B cell (primary cell): Measurements from ENCODE around the gene PDE3B.

Experiments used
- CTCF ChIP-seq: fragments of 200-600 bp; IDR thresholded peaks from one replicate; pipeline ENCODE4 v1.8.0; 2022; ENCODE audit warnings: antibody characterized with exemption, mild to moderate bottlenecking
- EZH2 ChIP-seq: IDR thresholded peaks from 2 replicates; pipeline ENCODE4 v1.6.1; 2012; ENCODE audit warnings: borderline replicate concordance, low read depth, mild to moderate bottlenecking, moderate library complexity, low read length; ENCODE audit not compliant: insufficient read depth, poor library complexity, severe bottlenecking

GRCh38 chr11:14741195-14741594 lies 97.6 kb downstream of the PDE3B start:
- TF ChIP-seq CTCF (no peak), EZH2 (no peak)
